ENCODE results near the gene MGAT4B.

DNA sequence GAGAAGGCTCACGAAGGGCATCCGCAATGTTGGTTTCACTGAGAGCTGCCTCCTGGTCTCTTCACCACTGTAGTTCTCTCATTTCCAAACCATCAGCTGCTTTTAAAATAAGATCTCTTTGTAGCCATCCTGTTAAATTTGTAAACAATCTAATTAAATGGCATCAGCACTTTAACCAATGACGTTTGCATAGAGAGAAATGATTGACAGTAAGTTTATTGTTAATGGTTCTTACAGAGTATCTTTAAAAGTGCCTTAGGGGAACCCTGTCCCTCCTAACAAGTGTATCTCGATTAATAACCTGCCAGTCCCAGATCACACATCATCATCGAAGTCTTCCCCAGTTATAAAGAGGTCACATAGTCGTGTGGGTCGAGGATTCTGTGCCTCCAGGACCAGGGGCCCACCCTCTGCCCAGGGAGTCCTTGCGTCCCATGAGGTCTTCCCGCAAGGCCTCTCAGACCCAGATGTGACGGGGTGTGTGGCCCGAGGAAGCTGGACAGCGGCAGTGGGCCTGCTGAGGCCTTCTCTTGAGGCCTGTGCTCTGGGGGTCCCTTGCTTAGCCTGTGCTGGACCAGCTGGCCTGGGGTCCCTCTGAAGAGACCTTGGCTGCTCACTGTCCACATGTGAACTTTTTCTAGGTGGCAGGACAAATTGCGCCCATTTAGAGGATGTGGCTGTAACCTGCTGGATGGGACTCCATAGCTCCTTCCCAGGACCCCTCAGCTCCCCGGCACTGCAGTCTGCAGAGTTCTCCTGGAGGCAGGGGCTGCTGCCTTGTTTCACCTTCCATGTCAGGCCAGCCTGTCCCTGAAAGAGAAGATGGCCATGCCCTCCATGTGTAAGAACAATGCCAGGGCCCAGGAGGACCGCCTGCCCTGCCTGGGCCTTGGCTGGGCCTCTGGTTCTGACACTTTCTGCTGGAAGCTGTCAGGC lies 30.7 kb upstream of the MGAT4B start:
- TF ChIP-seq, protein P1, sequence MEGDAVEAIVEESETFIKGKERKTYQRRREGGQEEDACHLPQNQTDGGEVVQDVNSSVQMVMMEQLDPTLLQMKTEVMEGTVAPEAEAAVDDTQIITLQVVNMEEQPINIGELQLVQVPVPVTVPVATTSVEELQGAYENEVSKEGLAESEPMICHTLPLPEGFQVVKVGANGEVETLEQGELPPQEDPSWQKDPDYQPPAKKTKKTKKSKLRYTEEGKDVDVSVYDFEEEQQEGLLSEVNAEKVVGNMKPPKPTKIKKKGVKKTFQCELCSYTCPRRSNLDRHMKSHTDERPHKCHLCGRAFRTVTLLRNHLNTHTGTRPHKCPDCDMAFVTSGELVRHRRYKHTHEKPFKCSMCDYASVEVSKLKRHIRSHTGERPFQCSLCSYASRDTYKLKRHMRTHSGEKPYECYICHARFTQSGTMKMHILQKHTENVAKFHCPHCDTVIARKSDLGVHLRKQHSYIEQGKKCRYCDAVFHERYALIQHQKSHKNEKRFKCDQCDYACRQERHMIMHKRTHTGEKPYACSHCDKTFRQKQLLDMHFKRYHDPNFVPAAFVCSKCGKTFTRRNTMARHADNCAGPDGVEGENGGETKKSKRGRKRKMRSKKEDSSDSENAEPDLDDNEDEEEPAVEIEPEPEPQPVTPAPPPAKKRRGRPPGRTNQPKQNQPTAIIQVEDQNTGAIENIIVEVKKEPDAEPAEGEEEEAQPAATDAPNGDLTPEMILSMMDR (IDR thresholded peaks at IDR 0.05) = no peak
- TF ChIP-seq POLR2A (IDR thresholded peaks at IDR 0.05) = no peak

Data from Peyer's patch (tissue), 4 donors.